Measurements from ENCODE around the gene SSMEM1.

The SSMEM1 gene

GRCh38 chr7:130254555-130254954 lies 46.9 kb downstream of the SSMEM1 start:
- TF ChIP-seq ZNF274 (IDR thresholded peaks at IDR 0.05; ENCODE audit: low read depth, low read length), result no peak
- no peak overlapping the region for H3K4me3 ChIP-seq (ENCODE audit: low read length)

DNA sequence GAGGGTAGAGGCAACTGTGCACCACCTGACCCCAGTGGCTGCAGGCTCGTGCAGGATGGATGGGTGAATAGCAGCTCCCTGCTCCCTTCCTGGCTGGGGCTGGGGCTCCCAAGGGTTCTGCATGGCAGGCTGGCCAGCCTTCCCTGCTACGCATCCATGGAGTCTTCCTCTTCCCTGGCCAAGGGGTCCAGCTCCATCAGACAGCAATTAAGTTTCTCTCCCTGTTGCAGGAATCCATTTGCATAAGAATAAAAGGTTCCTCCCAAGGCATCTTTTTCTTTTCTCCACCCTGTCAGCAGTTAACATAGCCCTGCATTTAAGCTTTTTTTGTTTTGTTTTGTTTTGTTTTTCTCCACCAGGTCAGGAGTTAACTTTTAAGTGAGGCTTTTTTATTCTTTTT lies 49.0 kb downstream of the SSMEM1 start:
- H3K4me3 ChIP-seq (ENCODE audit: low read length), result no peak overlapping the region
- TF ChIP-seq ZNF274 (IDR thresholded peaks at IDR 0.05; ENCODE audit: low read depth, low read length), result no peak

DNA sequence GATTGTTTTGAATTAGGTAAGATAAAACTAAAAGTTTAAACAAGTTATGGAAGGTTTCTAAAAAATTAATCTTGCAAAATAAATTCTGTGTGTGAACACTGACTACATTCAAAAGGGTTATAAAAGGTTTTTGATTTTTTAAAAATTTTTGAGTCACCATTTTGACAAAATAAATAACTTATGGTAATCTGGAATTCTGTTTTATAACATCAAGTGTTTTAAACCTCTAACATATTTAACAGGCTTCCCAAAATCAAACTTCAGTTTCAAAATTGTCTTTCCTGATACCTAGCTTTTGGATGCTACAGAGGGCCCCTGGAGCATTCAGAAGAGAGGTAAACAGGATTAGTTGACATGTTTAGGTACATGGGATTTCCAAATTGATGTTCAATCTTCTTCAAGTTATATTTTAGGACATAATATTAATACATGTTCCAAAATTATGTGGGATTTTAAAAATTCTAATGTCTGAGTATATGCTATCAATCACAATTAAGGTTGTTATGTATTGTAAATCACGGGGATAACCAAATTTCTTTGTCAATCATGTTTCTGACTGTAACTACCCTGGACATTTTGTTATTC lies 50.9 kb downstream of the SSMEM1 start:
- no peak for TF ChIP-seq ZNF274 (IDR thresholded peaks at IDR 0.05; ENCODE audit: low read depth, low read length)
- no peak overlapping the region for H3K4me3 ChIP-seq (ENCODE audit: low read length)

- H3K4me3 ChIP-seq (ENCODE audit: low read length), result no peak overlapping the region
- no peak for TF ChIP-seq ZNF274 (IDR thresholded peaks at IDR 0.05; ENCODE audit: low read depth, low read length)
These were observed 54.8 kb downstream of the SSMEM1 start for GRCh38 chr7:130262448-130262847.

DNA sequence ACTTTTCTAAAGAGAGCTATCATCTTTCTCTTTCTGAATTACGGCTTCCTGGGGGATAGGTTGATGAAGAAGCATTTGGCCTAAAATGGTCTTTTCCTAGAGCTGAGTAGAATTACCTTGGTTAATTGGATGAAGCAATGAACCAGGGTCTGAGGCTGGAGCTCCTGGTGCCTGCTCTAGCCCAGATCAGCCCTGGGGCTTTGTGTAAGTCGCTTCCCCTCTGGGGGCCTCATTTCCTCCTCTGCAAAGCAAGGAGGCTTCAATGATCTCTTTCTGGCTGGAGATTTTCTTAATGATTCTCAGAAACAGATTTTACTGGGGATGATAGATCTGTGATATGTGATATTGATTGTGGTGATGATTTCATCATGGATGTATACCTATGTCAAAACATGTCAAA lies 55.5 kb downstream of the SSMEM1 start:
- H3K4me3 ChIP-seq (ENCODE audit: low read length), result no peak overlapping the region
- no peak for TF ChIP-seq ZNF274 (IDR thresholded peaks at IDR 0.05; ENCODE audit: low read depth, low read length)

Measured in GM08714 (cell line).